Measurements from ENCODE around the gene ELP5.

DNA sequence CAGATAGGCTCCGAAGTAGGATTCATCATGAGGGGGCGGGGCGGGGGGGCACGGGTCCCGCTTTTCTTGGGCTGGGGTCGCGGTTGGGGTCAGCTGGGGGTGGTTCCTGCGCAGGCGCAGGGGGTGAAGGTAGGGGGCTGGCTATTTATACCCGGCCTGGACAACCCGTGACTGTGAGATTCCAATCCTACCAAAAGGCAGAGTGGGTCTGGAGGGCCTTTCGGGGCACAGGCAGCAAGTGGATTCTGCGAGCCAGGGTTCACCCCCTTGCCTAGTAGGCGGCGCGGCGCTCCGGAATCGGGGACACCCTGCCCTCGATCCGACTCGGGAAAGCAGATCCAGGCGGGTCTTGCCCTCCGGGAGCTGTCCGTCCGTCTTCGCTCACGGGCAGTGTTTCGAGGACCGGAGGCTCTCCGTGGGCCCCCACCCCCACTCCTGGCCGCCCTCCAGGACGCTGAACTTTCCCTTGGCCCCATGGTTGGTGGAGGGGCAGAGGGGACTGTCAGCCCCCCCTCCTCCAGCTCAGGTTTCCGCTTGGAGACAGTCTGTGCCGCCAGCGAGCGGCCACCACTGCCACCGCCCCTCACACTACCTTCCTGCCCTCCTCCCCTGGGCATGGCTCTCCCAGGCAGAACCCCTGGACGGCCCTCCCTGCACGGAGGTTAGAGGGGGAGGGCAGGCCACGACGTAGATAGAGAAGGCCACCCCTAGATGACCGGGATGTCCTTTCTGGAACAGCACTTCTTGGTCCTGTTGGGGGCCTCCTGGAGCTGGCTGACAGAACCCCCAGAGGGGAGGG is 30.1 kb downstream of the ELP5 start:
- TF ChIP-seq POLR2A (IDR thresholded peaks at IDR 0.05), result no peak
- TF ChIP-seq, protein P1, sequence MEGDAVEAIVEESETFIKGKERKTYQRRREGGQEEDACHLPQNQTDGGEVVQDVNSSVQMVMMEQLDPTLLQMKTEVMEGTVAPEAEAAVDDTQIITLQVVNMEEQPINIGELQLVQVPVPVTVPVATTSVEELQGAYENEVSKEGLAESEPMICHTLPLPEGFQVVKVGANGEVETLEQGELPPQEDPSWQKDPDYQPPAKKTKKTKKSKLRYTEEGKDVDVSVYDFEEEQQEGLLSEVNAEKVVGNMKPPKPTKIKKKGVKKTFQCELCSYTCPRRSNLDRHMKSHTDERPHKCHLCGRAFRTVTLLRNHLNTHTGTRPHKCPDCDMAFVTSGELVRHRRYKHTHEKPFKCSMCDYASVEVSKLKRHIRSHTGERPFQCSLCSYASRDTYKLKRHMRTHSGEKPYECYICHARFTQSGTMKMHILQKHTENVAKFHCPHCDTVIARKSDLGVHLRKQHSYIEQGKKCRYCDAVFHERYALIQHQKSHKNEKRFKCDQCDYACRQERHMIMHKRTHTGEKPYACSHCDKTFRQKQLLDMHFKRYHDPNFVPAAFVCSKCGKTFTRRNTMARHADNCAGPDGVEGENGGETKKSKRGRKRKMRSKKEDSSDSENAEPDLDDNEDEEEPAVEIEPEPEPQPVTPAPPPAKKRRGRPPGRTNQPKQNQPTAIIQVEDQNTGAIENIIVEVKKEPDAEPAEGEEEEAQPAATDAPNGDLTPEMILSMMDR (IDR thresholded peaks at IDR 0.05), result no peak
